Stimulated activated CD8-positive, alpha-beta memory T cell treated with anti-CD3 and anti-CD28 coated beads, Interleukin-12 subunit alpha, Interleukin-12 subunit beta, amount 100 ng/mL, for 1 hour (primary cell): ENCODE measurements around the gene RNLS.
"Not testable (repeated sequence)": the region's sequence is repeated elsewhere in the genome, so short reads cannot be mapped to it uniquely, and the experiment has no call there.

Experiments
- DNase-seq: peaks from one replicate; pipeline ENCODE4 v3.0.0-alpha.2; 2020; ENCODE audit warnings: low read depth

Gene RNLS

DNA sequence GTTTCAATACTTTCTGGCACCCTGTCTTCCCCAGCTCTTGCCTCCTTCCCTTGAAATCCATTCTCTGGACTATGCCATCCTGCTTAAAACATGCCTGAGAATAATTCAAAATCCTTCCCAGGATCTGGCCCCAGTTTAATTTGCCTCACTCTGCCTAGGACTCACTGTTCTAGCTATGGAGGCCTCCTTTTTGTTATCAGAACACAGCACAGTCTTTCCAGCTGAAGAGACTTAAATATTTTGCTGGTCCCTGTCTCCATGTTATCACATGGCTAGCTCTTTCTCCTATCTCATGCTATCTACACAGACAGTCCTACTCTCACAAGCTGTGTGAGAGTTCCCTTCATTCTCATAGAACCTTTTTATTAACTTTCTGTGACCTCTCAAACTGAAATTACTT, 194.8 kb downstream of the RNLS start:
- no peak for DNase-seq

DNA sequence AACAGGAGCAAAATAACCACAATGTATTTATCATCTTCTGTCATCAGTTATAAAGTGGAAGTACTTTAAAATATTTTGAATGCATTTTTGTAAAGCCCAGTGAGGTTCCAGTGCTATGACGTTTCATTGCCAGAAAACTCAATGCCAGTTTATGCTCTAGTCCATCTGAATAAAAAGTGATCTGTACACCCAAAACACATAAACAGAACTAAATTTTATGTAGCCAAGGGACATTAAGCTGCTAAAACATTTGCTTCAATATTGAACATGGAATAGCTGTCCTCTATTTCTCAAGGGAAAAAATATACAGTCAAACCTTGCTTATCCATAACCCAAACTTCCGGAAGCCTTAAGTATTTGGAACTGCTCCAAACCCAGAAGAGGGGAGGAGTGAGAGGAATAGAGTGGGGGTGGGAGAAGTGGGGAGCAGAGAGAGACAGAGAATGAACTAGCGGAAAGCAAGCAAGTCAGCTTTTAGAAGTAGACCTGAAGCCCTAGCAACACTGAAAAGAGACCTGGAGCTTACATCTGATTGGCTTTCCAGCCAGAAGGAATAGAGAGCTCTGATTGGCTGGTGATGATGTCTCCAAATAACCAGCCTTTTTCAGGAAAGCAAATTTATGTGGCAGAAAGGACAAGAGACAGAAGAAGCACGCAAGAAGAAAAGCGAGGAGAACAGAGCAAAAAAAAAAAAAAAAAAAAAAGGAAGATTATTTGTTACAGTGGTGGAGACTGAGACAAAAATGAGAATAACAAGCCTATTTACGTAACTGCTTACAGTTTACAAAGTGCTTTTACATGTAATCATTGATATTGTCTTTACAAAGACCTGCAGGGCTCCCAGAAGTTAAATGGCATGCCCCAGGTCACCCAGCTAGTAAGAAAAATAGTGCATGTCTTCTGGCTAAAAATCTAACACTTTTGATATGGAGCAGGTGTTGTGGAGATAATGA, 196.0 kb downstream of the RNLS start:
- DNase-seq = no peak

DNA sequence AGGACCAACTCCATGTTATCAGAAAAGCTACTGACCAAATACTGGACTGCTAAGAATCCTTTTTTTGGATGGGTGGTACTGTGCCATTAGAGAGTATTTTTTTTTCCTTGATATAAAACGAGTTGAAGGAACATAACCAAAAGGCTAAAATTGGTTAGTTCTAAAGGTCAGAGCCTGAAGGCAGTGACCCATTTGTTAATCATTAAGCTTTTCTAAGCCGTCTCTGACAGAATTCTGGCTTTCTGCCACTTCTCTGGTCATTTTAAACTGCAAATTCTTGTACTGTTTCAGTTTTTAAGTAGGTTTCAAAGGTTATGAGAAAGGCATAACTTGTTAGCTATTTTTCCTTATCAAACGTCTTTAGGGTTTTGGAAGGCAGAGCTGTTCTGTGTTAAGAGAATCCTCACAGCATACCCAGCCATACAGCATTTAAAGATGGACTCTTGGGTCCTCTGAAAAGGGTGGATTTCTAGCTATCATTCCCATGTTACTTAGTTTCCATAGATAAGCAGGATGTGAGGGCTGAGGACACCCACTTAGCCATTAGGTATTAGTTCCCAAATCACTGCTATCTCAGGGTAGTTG, 196.8 kb downstream of the RNLS start:
- DNase-seq = no peak

DNA sequence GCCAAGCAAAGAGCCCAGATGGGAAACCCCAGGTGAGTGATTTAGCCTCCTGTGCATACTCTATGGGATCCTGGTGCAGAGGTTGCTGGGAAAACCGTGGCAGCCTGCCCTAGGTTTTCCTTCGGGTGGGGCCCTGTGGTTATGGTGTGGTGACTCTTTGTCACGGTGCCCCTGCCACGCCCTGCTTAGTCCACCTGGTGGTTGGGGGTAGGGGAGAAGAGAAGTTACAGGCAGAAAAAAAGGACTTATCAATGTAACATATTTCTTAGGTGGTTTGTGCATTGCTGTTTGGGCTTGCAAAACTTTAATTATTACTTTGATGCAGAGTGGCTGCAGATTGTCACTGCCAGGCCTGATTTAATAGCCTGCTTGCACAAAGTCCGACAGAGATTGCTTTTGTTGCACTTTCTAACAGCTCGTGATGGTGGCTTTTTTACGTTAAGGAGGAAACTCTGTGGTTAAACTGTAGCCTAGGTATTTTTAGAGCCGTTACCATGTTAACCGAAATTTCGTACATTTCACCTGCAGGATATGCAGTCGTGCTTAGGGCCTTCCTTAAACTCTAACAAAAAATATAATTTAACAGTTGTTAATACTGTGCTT, 197.4 kb downstream of the RNLS start:
- no peak for DNase-seq

DNA sequence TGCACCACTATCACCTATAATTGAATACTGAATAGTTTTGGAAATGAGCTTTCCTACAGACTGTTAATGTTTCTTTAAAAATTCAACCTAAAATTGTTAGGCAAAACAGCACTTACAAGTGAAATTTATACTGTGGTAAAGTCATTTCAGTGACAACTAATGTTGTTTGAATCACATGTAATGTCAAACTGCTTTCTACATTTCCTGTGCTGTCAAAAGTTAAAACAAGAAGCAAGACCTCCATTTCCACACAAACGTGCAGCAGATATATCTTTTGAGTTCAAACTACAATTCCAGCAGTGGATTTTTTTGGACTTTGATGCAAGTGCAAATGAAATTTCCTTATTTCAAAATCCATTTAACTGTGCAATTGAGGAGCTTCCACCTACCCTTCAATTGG, 199.8 kb downstream of the RNLS start:
- DNase-seq = no peak

DNA sequence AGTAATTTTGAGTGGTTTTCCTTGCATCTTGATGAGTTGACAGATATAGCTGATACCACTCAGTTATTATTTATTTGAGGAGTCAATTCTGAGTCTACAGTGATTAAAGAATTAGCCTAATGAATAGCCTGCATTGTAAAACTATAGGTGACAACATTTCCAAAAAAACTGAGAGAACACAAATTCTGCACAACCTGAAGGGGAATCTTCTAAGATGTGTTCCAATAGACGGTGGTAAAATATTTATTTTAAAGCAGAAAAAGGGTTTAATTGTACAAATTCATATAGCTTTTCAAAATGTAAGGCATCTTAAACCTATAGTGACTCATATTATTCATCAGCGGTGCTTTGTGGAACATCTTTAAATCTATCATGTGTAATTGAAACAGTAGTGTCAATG, 200.4 kb downstream of the RNLS start:
- DNase-seq = no peak

DNA sequence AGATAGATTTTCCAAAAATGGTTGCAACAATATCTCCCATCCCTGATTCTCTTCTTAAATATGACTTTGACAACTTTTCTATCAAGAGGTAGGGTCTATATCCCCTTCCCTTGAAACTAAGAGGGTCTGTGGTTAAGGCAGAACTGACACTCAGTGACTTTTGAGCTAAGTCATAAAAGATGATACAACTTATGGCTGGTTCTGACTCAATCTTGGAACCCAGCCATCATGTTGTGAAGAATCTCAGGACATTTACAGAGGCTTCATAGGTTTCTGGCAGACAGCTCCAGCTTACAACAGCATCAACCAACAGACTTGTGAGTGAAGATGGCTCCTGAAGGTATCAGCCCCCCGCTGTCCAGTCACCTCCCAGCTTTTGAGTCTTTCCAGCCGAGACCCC, 203.5 kb downstream of the RNLS start:
- no peak for DNase-seq

DNA sequence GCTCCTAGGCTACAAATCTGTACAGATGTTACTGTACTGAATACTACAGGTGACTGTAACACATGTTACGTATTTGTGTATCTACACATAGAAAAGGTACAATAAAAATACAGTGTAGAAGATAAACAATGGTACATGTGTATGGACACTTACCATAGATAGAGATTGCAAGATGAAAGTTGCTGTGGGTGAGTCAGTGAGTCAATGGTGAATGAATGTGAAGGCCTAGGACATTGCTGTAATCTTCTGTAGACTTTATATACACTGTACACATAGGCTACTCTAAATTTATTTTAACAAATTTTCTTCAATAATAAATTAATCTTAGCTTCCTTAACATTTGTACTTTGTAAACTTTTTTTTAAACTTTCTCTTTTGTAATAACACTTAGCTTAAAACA, 205.6 kb downstream of the RNLS start:
- no peak for DNase-seq

DNA sequence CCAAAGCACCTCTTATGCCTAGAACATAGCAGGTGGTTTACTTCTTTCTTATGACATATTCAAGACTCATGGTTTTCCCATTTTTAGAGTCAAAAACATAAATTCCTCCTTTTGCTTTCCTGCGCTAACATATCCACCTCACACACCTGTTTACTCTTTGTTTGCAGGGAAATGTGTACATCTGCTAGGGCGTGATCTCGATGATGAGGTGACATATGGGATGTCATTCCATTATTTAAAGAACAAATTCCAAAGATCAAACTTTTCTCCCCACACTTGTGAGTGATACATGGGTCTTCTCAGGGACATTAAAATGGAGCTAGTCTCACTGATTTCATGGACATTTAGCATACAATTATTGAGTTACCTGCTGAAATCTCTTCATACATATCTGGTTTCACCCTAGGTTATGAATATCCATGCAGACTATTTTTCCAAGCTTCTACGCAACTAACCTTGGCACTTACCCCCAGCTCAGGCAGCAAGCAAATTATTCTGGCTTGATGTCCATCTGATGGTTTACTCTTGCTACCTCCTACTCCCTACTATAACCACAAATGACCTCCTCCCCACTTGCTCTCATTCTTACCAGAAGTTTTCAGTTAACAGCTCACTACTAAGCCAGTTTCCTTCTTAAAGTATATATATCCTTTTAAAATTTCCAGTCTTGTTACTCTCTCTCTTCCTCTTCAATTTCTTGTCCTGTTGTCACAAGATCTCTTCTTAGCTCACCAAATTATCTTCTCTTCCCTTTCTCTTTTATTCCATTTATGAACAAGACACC, 208.5 kb downstream of the RNLS start:
- no peak for DNase-seq

DNA sequence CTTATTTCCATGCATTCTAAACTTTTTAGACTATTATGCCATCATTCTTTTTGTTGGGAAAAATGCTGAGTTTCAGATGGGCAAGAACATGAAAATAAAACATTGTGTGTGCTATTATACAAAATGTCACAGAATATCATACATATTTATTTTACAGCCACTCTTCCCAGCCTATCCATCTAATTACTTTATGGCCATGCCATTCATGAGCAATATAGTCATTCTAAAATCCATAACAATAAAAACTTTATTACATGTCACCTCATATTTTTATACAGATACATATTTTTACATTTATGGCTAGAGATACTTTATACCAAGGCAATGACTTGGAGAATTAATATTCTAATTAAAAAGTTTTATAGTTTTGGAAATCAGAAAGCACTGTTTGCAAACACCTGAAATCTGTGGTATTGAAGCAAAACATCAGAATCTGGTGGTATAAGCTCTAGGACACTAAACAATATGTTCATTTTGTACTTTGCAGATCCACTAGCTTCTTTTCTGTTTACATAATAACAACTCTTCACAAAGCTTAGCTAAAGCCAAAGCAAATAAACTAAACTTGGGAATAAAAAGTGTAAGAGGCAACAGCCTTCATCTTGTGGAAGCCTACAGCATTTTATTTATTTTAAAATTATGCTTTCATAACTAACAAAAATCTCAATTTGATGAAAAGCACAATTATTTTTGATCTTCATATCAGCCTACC, 210.1 kb downstream of the RNLS start:
- DNase-seq = no peak

DNA sequence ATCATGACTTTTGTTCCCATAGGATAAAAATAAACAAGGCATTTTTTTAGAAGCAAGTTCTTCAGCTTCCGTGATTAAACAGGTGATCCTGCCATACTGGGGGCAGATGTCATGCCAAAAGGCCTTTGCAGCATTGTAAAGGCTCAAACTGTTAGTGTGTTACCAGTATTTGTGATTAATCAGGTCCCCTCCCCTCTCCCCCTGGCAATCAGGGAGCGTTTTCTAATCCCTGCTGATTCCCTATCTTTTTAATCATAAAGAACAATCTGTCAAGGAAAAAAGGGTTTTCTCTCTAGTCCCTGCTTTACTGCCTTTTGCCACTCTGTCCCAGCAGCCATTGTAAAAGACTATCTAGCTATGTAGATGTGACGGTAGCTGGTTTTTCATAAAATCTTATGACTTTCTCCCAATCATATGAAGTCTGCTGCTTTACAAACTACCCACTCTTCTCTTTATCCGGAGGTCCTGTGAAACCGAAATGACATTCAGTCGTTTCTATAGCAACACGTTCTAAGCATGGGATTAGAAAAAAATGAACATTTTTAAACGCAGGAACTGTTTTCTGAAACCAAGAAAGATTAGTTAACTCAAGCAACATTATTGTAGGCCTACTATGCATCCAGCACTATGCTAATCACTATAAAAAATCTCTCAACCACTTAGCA, 210.9 kb downstream of the RNLS start:
- DNase-seq = no peak

DNA sequence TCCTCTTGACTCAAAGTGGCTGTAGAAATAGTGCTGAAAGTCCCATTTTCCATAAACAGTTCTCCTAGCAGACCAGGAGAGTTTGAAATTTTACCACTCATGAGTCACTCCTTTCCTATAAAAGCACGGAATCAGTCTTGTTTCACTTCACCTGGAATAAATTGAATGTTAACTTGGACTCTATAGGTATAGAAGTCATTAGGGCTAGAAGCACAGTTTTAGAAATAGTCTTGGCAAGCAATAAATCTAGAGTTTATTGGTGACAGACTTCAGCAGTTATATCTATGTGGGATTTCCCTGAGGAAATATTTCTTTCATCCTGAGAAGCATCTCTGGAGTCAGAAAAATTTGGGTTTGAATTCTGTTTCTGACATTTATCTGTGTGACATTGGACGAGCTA, 212.4 kb downstream of the RNLS start:
- DNase-seq = no peak

DNA sequence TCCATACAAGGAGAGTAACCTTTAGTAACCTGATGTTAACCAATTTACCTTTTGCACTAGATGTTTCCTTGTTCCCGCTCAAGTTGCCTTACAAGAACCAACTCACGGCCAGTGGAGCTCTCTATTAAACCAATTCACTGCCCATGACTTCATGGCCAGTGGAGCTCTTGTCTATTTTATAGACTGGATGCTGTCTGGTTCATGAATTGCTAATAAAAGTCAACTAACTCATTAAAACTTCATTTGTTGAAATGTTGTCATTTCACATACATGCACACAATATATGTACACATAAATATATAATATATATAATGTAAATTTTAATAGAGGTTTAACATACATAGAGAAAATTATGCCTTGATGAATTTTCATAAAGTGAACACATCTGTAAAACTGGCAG, 216.3 kb downstream of the RNLS start:
- DNase-seq = no peak

DNA sequence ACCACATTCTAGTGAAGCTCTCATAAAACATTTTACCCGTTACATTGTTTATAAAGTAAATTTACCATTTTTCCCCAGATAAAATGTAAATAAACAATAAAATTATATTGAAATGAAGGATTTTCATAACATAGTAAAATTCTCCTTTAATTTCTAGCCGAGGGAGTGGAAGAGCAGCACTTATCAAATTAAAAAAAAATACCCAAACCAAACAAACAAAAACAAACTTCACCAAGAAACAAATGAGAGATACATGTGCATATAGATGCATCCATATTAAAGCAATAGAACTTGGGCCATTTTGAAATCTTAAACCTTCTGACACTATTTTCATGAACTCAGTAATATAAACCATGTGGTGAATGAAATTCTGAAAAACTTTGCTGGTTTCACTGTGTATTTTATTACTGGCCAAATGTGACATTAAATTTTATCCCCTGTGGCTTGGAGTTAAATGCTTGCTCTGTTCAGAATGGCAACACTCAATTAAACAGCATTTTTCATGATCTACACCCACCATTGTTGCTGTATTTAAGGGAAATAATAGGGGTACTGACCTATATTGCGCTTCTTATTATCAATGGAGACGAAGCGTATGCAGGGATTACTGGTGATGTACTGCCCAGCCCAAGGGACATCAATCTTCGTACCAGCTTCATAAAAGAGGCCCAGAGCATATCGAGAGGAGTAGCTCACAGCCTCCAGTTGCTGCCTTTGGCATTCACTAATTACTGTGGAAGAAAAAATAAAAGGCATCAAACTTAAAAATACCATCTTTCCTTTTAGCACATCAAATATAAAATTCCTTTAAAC, 220.9 kb downstream of the RNLS start:
- DNase-seq = no peak

DNA sequence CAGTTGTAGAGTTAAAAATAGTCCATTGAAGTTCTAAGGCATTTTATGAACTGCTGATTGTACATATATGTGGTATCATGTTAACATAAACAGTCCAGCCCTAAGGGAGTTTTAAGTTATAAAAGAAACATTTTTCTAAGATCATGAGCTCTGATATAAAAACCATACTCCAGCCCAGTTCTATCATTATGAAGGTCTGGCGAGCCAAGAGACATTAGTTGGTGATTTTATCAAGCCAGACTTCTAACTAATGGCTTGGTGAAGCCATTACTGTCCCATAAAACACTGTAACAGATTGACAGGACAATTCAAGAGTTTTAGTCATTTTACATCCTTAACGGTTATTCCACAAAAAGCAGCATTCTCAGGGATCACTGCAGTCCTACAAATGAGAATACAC, 221.6 kb downstream of the RNLS start:
- DNase-seq = no peak

DNA sequence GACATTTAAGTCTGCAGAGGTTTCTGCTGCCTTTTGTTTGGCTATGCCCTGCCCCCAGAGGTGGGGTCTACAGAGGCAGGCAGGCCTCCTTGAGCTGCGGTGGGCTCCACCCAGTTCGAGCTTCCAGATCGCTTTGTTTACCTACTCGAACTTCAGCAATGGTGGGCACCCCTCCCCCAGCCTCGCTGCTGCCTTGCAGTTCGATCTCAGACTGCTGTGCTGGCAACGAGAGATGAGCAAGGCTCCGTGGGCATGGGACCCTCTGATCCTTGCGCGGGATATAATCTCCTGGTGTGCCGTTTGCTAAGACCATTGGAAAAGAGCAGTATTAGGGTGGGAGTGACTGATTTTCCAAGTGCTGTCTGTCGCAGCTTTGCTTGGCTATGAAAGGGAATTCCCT, 227.4 kb downstream of the RNLS start:
- DNase-seq = not testable (repeated sequence)

DNA sequence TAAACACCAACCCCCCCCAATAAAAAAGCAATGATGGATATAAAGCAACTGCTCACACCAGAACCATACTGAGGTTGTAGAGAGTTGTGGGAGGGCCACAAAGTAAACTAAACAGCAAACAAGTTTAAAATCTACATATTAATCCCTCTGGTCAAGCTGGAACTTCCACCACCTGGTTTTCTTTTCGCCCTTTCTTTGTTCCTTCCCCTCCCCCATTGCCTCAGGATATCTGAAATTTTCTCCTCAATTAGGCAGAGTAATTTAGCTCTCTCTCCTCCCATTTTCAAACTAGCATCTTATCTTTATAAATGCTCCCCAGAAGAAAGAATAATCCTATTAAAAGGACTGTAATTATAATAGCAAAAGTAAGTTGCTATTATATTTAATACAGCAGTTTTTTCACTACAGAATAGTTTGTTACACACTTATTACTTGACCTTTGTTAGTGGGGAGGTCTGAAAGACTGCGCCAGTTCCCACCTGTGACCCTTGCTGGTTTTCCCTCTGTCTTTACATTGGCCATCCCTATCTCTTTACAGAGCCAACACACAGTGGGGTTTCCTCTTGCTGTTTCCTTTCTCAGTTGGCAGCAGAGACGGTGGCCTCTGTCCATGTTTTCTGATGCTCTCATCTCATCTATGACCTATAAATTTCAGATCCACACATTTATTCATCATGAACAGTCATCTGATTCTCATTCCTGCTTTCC, 235.4 kb downstream of the RNLS start:
- DNase-seq = no peak

DNA sequence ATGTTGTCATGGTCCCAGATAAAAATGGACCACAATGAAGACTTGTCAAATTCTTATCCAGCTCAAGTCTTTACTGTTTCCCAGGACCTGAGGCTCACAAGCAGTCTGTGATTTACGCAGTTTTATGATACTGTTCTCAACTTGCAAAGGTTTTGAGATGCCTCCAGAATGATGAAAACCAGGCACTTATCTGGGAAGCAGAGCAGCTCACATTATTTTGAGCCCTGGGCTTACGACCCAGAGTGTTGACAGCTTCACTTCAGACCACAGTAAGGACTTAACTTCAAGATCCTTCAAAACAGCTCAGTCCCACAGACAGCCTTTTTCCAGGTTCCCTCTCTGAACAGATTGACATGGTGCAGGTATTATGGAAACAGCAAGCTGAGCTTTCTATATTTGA, 236.1 kb downstream of the RNLS start:
- DNase-seq = no peak

DNA sequence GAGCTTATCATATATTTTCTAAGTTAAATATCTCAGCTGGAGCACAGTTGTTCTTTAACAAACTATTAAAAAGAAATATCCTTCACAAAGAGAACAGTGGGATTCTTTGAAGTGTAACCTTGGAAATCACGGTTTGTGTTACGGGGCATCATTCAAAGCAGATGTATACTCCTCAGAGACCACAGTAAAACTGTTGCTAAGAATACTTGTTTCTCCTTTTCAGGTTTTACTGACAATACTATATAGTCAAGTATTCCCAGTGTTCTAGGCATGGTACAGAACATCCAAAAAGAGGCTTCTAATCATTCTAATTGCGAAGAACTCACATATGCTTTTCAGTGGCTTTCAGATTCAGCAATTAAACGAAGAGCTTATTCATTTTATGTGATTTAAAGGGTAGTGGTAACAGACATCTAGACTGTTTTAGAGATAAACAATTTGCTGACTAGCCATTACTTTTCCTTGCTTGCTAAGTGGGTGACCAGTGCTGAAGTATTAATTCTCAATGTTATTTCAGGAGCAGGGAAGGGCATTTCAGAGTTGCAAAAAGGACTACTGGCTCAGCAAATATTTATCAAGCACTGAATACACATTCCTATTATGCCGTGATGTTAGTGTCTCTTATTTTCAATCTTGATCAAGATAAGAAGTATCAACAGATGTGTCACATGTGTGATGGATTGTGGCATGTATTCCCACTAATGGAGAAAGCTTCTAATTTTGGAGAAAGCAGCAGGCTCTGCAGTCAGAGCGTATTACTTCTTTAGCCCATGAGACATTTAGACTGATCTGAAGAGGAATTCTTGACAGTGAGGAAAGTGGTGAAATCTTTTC, 236.8 kb downstream of the RNLS start:
- no peak for DNase-seq
